T-helper 1 cell treated with Interleukin-12 subunit alpha and Interleukin-12 subunit beta and Interleukin-4 antibody, amounts not matched to agents 30 μg/mL and 1 μg/mL, for 36 hours (primary cell): ENCODE data around the gene C6orf120.

Source experiments
- H3K27ac Mint-ChIP-seq: one replicate; pipeline ENCODE4 v1.8.0; 2021; ENCODE audit warnings: mild to moderate bottlenecking, mixed read lengths
- H3K27me3 Mint-ChIP-seq: one replicate; pipeline ENCODE4 v1.8.0; 2021; ENCODE audit warnings: low read depth, mixed read lengths
- H3K36me3 Mint-ChIP-seq: one replicate; pipeline ENCODE4 v1.8.0; 2021; ENCODE audit warnings: low read depth, mixed read lengths
- H3K4me1 Mint-ChIP-seq: one replicate; pipeline ENCODE4 v1.8.0; 2021; ENCODE audit warnings: low read depth, mixed read lengths
- H3K4me3 Mint-ChIP-seq: one replicate; pipeline ENCODE4 v1.8.0; 2021; ENCODE audit warnings: mild to moderate bottlenecking, moderate library complexity, mixed read lengths
- H3K9me3 Mint-ChIP-seq: one replicate; pipeline ENCODE4 v1.8.0; 2021; ENCODE audit warnings: mixed read lengths

C6orf120 gene

DNA sequence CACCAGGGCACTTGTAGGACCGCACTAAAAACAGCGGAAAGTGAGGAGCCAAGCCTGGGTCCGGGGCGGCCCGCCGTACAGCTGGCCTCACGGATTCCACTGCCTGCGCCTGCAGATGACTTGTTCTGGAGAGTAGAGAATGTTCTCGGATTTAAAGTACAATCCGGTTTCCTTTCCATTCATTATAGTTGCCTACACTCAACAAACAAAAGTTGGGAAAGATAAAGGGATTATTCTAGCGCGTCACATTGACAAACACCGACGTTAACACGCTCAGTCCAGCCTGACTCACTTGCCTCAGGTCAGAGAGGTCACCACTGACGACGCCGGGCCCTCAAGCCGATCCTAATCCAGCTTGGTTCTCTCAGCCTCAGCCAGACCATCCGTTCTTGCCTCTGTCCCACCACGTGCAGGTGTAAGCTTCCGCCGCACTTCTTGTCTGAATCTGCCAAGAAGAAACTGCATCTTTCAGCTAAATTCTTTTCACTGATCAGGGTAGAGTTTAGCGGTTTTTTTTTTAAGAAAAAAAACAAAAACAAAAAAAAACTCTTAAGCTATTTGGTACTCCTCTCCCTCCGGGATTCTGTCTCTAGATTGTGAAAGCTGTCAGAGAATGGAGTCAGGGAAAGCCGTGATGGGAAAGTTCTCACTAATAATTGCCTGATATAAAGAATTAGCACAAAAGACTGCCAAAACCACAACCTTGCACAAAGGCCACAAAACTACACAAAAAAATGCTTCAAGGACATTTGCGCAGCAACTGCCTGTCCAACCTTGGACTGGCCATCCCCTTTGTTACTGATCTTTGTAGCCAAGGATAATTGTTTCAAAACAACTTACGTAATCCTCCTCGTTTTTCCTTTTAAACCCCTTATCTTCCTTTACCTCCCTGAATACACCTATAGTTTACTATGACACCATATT lies 23.5 kb downstream of the C6orf120 start:
- Mint-ChIP-seq H3K27ac (peak overlapping the region; percentile 83), H3K4me3 (peak overlapping the region; percentile 84), H3K36me3 (peaks cover under 1% of the 10 kb centered on the region), H3K27me3 (peaks cover 9% of the 10 kb centered on the region), H3K4me1 (peaks cover 16% of the 10 kb centered on the region), H3K9me3 (no peaks in the 10 kb centered on the region)

DNA sequence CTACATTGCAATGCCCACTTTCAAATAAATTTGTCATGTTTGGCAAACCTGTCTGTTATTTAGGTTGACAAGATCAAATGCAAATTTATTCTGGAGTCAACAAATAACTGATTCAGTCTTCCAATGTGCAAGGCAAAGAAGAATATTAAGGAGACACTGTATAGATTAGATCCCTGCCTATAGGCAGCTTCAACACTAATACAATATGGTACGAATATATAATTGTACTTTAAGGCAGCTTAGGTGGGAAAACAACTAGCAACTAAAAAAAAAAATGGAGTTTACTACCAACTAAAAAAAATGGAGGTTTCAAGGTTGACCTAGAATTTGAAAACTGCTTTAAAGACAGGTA lies 24.1 kb downstream of the C6orf120 start:
- Mint-ChIP-seq H3K27ac (peak overlapping the region; percentile 61), H3K4me1 (peaks cover 15% of the 10 kb centered on the region), H3K9me3 (no peaks in the 10 kb centered on the region), H3K36me3 (no peaks in the 10 kb centered on the region), H3K27me3 (peaks cover 13% of the 10 kb centered on the region), H3K4me3 (peak overlapping the region; percentile 84)

GRCh38 chr6:169726963-169727362 lies 25.0 kb downstream of the C6orf120 start:
- H3K4me3 Mint-ChIP-seq: no peak overlapping the region
- H3K9me3 Mint-ChIP-seq: no peaks in the 10 kb centered on the region
- H3K27ac Mint-ChIP-seq: no peak overlapping the region
- peaks cover 14% of the 10 kb centered on the region for H3K27me3 Mint-ChIP-seq
- no peaks in the 10 kb centered on the region for H3K36me3 Mint-ChIP-seq
- peaks cover 12% of the 10 kb centered on the region for H3K4me1 Mint-ChIP-seq

DNA sequence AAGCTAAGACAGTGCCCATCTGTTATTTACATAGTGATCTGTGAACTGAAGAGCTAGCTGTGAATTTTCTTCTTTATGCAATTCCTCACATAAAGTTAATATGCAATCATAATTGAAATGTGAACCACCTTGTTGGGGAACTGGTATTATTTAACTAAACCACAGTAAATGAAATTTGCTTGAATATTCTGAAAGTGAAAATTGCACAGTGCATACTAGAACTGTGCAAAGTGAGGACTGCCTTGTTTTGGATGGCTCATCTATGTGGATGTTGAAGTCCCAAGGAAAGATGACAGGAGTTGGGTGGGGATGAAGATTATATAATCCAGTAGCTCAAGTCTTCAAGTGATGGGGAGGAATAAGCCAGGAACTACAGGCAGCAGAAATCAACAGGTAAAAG lies 28.0 kb downstream of the C6orf120 start:
- Mint-ChIP-seq H3K27me3 (peaks cover 41% of the 10 kb centered on the region), H3K9me3 (no peaks in the 10 kb centered on the region), H3K36me3 (no peaks in the 10 kb centered on the region), H3K27ac (no peak overlapping the region), H3K4me1 (peaks cover 8% of the 10 kb centered on the region), H3K4me3 (no peak overlapping the region)

- Mint-ChIP-seq H3K4me3 (no peak overlapping the region), H3K27me3 (peaks cover 35% of the 10 kb centered on the region), H3K9me3 (no peaks in the 10 kb centered on the region), H3K27ac (no peak overlapping the region), H3K4me1 (no peaks in the 10 kb centered on the region), H3K36me3 (no peaks in the 10 kb centered on the region)
Observed at GRCh38 chr6:169738204-169738975, 36.5 kb downstream of the C6orf120 start.

DNA sequence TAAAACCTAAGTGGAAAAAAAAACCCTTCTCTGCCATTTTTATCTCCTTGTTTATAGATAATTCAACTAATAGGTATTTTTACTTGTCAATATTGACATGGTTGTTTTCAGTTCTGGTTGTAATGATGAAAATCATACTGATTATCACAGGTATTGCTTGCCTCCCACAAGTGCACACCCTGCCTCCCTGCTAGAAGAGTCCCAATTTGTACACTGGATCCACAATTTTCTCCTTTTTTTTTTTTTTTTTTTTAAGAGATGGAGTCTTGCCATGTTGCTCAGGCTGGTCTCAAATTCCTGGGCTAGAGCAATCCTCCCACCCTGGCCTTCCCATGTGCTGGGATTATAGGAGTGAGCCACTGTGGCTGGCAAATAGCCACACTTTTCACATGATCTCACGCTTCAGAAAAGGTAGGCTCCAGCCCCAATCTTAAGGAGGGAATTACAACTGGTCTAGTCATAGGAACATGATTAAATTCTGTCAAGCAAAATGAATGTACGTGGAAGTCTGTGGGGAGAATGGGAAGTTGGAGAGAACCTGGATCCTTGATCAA lies 37.1 kb downstream of the C6orf120 start:
- H3K4me1 Mint-ChIP-seq: no peaks in the 10 kb centered on the region
- H3K4me3 Mint-ChIP-seq: no peak overlapping the region
- H3K27me3 Mint-ChIP-seq: peaks cover 30% of the 10 kb centered on the region
- H3K9me3 Mint-ChIP-seq: no peaks in the 10 kb centered on the region
- H3K27ac Mint-ChIP-seq: no peak overlapping the region
- H3K36me3 Mint-ChIP-seq: no peaks in the 10 kb centered on the region

DNA sequence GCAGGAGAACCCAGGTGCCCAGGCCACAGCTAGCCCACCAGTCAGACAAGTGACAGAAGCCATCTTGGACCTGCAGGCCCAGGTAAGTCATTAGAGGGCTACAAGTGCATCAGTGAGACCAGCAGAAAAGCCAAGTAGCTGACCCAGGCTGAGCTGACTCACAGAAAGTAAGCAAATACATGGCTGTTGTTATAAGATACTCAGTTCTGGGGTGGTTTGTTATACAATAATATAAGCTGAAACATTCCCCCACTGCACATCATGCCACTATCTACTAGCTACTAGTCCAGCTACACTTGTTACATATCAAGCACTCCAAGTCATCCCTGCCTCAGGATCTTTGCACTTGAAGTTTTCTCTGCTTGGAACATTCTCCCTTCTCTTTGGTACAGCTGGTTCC lies 39.4 kb downstream of the C6orf120 start:
- Mint-ChIP-seq H3K9me3 (peaks cover 5% of the 10 kb centered on the region), H3K27me3 (peaks cover 20% of the 10 kb centered on the region), H3K36me3 (no peaks in the 10 kb centered on the region), H3K4me1 (no peaks in the 10 kb centered on the region), H3K27ac (no peak overlapping the region), H3K4me3 (no peak overlapping the region)

DNA sequence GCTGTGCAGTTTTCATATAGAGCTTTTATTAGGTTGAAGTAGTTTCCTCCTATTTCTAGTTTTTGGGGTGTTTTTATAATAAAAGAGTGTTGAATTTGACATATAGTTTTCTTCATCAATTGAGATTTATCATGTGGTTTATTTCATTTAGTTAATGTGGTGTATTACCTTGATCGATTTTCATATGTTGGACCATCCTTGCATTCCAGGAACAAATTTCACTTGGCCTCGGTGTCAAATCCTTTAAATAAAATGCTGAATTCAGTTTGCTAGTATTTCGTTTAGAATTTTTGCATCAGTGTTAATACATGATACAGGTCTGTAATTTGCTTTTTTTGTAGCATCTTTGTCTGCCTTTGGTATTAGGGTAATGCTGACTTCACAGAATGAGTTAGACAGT lies 43.5 kb downstream of the C6orf120 start:
- Mint-ChIP-seq H3K9me3 (peaks cover 5% of the 10 kb centered on the region), H3K4me1 (peaks cover 8% of the 10 kb centered on the region), H3K36me3 (peaks cover 9% of the 10 kb centered on the region), H3K4me3 (no peak overlapping the region), H3K27ac (no peak overlapping the region), H3K27me3 (peaks cover 22% of the 10 kb centered on the region)

DNA sequence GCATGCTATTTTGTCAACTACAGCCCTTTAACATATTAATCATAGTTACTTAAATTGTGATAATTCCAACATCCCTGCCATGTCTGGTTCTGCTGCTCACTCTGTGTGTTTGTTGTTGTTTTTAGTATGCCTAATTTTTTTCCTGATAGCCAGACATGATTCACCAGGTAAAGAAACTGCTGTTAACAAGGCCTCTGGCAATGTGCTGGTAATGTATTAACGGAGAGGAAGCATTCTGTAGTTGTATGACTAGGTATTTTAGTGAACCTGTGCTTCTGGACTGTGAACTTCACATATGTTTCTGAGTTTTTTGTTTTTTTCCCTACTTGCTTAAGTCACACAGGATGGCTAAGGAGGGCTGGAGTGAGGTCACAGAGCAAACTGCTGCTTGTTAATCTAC lies 44.6 kb downstream of the C6orf120 start:
- peaks cover 22% of the 10 kb centered on the region for H3K27me3 Mint-ChIP-seq
- H3K36me3 Mint-ChIP-seq: peaks cover 13% of the 10 kb centered on the region
- no peak overlapping the region for H3K4me3 Mint-ChIP-seq
- no peak overlapping the region for H3K27ac Mint-ChIP-seq
- peaks cover 11% of the 10 kb centered on the region for H3K4me1 Mint-ChIP-seq
- H3K9me3 Mint-ChIP-seq: peaks cover 5% of the 10 kb centered on the region

GRCh38 chr6:169751242-169752073 lies 49.5 kb downstream of the C6orf120 start, which contains the start of the genes DYNLT2 and ERMARD:
TSS of gene DYNLT2 (minus strand) at chr6:169751572. CDS start at chr6:169751458, 114 bp downstream.
TSS of gene ERMARD (plus strand) at chr6:169751622. CDS start at chr6:169751658, 36 bp downstream.
- Mint-ChIP-seq H3K27ac (peak within 1 kb of the TSS; percentile 99), H3K4me1 (peaks cover 30% of the 10 kb centered on the region), H3K27me3 (peaks cover 7% of the 10 kb centered on the region), H3K36me3 (peaks cover 15% of the 10 kb centered on the region), H3K9me3 (no peaks in the 10 kb centered on the region), H3K4me3 (peak within 1 kb of the TSS; percentile 96)

GRCh38 chr6:169752074-169752623 lies 50.2 kb downstream of the C6orf120 start:
- Mint-ChIP-seq H3K27ac (peak overlapping the region; percentile 87), H3K9me3 (no peaks in the 10 kb centered on the region), H3K36me3 (peaks cover 19% of the 10 kb centered on the region), H3K4me3 (peak overlapping the region; percentile 86), H3K4me1 (peaks cover 30% of the 10 kb centered on the region), H3K27me3 (peaks cover 3% of the 10 kb centered on the region)
